ENCODE measurements around the gene CMSS1.
"Not testable (repeated sequence)": the region's sequence is repeated elsewhere in the genome, so short reads cannot be mapped to it uniquely, and the experiment has no call there.

CMSS1 gene

DNA sequence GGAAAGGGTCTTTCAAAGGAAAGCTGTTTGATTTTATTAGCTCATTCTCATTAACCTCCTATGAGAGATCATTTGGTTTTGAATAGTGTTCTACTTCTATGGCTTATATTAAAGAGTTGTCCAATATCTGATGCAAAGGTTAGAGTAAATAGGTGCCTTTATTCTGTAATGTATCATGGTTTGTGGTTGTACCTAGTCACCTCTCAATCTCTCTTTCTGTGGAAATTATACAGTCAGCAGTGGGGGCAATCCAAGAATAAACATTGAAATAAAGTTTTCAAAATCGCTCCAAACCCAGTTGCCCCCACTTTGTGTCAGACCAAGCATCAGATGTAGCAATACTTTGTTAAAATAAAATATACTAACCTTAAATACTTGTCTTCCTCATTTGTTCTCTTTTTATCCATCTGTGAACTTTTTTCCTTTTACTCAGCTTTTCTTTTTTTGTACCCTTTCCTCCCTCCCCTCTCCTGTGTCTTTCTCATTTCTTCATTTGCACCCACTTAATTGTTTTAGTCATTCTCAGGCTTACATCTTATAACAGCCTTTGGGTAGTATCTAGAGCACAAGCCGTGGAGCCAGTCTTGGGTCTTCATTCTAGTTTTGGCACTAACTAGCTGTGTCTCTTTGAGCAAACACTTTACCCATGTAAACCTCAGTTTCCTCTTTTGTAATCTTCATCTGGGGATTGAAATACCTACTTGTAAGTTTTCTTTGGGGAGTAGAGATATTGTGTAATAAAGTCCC lies 16.7 kb downstream of the CMSS1 start:
- H3K27ac Mint-ChIP-seq: no peak overlapping the region
- DNase-seq (no peak), ATAC-seq (replicated peaks) (no peak)
- H3K4me3 Mint-ChIP-seq: no peak overlapping the region
- peaks cover 1 to 12% of the 10 kb centered on the region in 2 donors for H3K4me1 Mint-ChIP-seq
- no peaks in the 10 kb centered on the region for H3K9me3 Mint-ChIP-seq
- H3K36me3 Mint-ChIP-seq: no peaks in the 10 kb centered on the region
- H3K27me3 Mint-ChIP-seq: no peaks in the 10 kb centered on the region

DNA sequence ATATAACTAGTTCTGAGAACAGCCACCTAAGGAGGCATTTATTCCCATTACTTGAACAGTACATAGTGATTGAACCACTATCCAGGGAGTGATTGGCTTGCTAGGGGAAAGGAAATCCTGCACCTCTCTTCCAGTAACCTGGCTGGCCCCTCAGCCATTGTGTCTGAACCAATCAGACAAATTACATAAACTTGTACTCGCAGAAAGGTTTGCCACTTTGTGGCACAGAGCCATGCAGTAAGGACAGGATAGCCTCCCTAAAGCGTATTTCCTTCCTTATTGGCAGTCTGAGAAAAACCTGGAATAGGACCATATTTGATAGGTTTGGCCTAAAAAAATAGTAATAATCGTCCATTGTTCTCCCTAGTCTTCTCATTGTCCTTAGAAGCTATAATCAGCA lies 19.0 kb downstream of the CMSS1 start:
- Mint-ChIP-seq H3K9me3 (no peaks in the 10 kb centered on the region), H3K4me3 (no peak overlapping the region), H3K4me1 (peaks cover 4 to 12% of the 10 kb centered on the region in 2 donors), H3K27me3 (no peaks in the 10 kb centered on the region), H3K36me3 (peaks cover 0 to 3% of the 10 kb centered on the region in 2 donors), H3K27ac (no peak overlapping the region)
- ATAC-seq (replicated peaks) (no peak), DNase-seq (no peak)

DNA sequence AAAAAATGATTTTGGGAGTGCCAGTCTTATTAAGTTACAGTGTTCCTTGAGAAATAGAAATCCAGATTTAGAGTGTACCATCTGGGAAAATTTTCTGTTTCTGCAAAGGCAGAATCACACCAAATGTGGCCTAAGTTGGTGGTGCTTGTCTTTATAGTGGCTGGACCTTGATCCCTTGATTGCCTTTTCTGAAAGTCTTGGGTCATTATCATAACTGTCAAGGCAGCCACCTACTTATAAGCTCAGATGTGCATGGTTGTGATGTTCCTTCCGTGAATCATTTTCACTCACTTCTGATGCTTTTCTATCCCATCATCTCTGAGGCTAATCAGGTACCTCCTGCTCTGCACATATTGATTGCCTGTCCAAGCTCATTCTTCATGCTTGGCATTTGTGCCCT lies 20.1 kb downstream of the CMSS1 start:
- peaks cover 0 to 3% of the 10 kb centered on the region in 2 donors for H3K36me3 Mint-ChIP-seq
- H3K27ac Mint-ChIP-seq: no peak overlapping the region
- ATAC-seq (replicated peaks) (no peak), DNase-seq (no peak)
- no peaks in the 10 kb centered on the region for H3K27me3 Mint-ChIP-seq
- H3K4me3 Mint-ChIP-seq: no peak overlapping the region
- peaks cover 4 to 12% of the 10 kb centered on the region in 2 donors for H3K4me1 Mint-ChIP-seq
- no peaks in the 10 kb centered on the region for H3K9me3 Mint-ChIP-seq

- ATAC-seq (replicated peaks): no peak
- no peak overlapping the region for H3K27ac Mint-ChIP-seq
- peaks cover 2 to 12% of the 10 kb centered on the region in 2 donors for H3K4me1 Mint-ChIP-seq
- DNase-seq: no peak
- no peak overlapping the region for H3K4me3 Mint-ChIP-seq
- no peaks in the 10 kb centered on the region for H3K9me3 Mint-ChIP-seq
- no peaks in the 10 kb centered on the region for H3K27me3 Mint-ChIP-seq
- H3K36me3 Mint-ChIP-seq: peaks cover 0 to 3% of the 10 kb centered on the region in 2 donors
Observed at GRCh38 chr3:99838755-99839154, 21.1 kb downstream of the CMSS1 start.

- H3K27me3 Mint-ChIP-seq: no peaks in the 10 kb centered on the region
- no peak overlapping the region for H3K4me3 Mint-ChIP-seq
- H3K36me3 Mint-ChIP-seq: peaks cover 1 to 3% of the 10 kb centered on the region in 2 donors
- DNase-seq (no peak), ATAC-seq (replicated peaks) (no peak)
- no peak overlapping the region for H3K27ac Mint-ChIP-seq
- H3K9me3 Mint-ChIP-seq: no peaks in the 10 kb centered on the region
- H3K4me1 Mint-ChIP-seq: peaks cover 4 to 19% of the 10 kb centered on the region in 2 donors
Observed at GRCh38 chr3:99839613-99840012, 22.0 kb downstream of the CMSS1 start.

GRCh38 chr3:99841949-99842348 lies 24.3 kb downstream of the CMSS1 start:
- not testable (repeated sequence) for H3K4me3 Mint-ChIP-seq; ATAC-seq (replicated peaks); DNase-seq; H3K27ac Mint-ChIP-seq; H3K9me3 Mint-ChIP-seq; H3K27me3 Mint-ChIP-seq; H3K36me3 Mint-ChIP-seq
- peaks cover 13 to 42% of the 10 kb centered on the region in 2 donors for H3K4me1 Mint-ChIP-seq

DNA sequence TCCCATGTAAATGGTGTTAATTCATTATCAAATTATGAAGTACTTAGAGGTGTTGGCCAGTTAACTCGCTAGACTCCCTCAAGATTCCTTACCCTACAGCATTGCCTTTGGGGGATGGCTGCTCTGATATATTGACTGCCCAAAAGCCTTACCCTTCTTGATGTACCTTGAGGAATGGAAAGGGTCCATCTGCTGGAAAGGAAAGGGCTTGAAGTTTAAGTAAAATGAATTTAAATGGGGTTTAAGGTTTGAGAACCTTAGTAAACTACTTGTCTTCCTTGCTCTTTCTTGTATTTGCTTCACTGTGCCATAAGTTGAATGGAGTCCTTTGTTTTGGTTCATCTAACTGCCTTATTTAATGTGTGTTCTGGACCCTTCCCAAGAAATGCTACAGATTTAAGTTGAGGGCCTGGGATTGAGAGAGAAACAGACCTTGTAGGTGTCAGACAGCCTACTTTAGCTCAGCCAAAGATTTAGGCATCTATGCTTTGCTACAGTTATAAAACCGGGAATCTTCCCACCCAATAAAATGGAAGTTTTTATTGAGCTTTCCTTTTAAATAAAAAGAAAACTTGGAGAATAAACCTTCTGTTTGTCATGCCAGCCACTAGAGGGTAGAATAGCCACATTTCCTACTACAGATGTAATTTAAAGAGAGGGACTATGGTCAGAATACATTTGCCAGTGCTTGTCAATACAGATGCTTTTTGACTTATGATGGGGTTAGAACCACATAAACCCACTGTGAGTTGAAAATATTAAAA lies 25.3 kb downstream of the CMSS1 start:
- H3K27me3 Mint-ChIP-seq: no peaks in the 10 kb centered on the region
- peaks cover 3 to 4% of the 10 kb centered on the region in 2 donors for H3K36me3 Mint-ChIP-seq
- H3K4me1 Mint-ChIP-seq: peaks cover 15 to 46% of the 10 kb centered on the region in 2 donors
- no peak for DNase-seq
- no peak overlapping the region for H3K27ac Mint-ChIP-seq
- peaks cover 0 to 1% of the 10 kb centered on the region in 2 donors for H3K9me3 Mint-ChIP-seq
- ATAC-seq (replicated peaks): peak; percentile 65 to 68
- no peak overlapping the region for H3K4me3 Mint-ChIP-seq

GRCh38 chr3:99843590-99844258 lies 26.1 kb downstream of the CMSS1 start:
- DNase-seq: no peak
- Mint-ChIP-seq H3K4me3 (no peak overlapping the region), H3K36me3 (peaks cover 3 to 4% of the 10 kb centered on the region in 2 donors), H3K27me3 (no peaks in the 10 kb centered on the region), H3K9me3 (peaks cover 0 to 1% of the 10 kb centered on the region in 2 donors), H3K27ac (no peak overlapping the region), H3K4me1 (peaks cover 18 to 46% of the 10 kb centered on the region in 2 donors)
- peak in 1 of 2 donors; percentile 22 for ATAC-seq (replicated peaks)

- peaks cover 0 to 1% of the 10 kb centered on the region in 2 donors for H3K9me3 Mint-ChIP-seq
- no peaks in the 10 kb centered on the region for H3K27me3 Mint-ChIP-seq
- peaks cover 16 to 46% of the 10 kb centered on the region in 2 donors for H3K4me1 Mint-ChIP-seq
- H3K36me3 Mint-ChIP-seq: peaks cover 0 to 4% of the 10 kb centered on the region in 2 donors
- H3K27ac Mint-ChIP-seq: peak overlapping the region; percentile 9
- H3K4me3 Mint-ChIP-seq: peak overlapping the region in 1 of 2 donors; percentile 52
- ATAC-seq (replicated peaks) (peak in 1 of 2 donors; percentile 19), DNase-seq (no peak)
Observed at GRCh38 chr3:99845331-99845730, 27.7 kb downstream of the CMSS1 start.

- ATAC-seq (replicated peaks): no peak
- no peak overlapping the region for H3K27ac Mint-ChIP-seq
- no peak overlapping the region for H3K4me3 Mint-ChIP-seq
- peaks cover 16 to 46% of the 10 kb centered on the region in 2 donors for H3K4me1 Mint-ChIP-seq
- H3K36me3 Mint-ChIP-seq: peaks cover 0 to 4% of the 10 kb centered on the region in 2 donors
- no peaks in the 10 kb centered on the region for H3K27me3 Mint-ChIP-seq
- DNase-seq: no peak
- peaks cover 0 to 1% of the 10 kb centered on the region in 2 donors for H3K9me3 Mint-ChIP-seq
Observed at GRCh38 chr3:99845999-99846398, 28.3 kb downstream of the CMSS1 start.

GRCh38 chr3:99846477-99847160 lies 29.0 kb downstream of the CMSS1 start:
- H3K27me3 Mint-ChIP-seq: no peaks in the 10 kb centered on the region
- peaks cover 16 to 46% of the 10 kb centered on the region in 2 donors for H3K4me1 Mint-ChIP-seq
- no peak overlapping the region for H3K27ac Mint-ChIP-seq
- peaks cover 0 to 1% of the 10 kb centered on the region in 2 donors for H3K9me3 Mint-ChIP-seq
- DNase-seq (no peak), ATAC-seq (replicated peaks) (no peak)
- peaks cover 0 to 4% of the 10 kb centered on the region in 2 donors for H3K36me3 Mint-ChIP-seq
- H3K4me3 Mint-ChIP-seq: no peak overlapping the region

- H3K27me3 Mint-ChIP-seq: no peaks in the 10 kb centered on the region
- no peak for ATAC-seq (replicated peaks)
- peaks cover 0 to 4% of the 10 kb centered on the region in 2 donors for H3K36me3 Mint-ChIP-seq
- peaks cover 16 to 40% of the 10 kb centered on the region in 2 donors for H3K4me1 Mint-ChIP-seq
- no peak for DNase-seq
- H3K27ac Mint-ChIP-seq: no peak overlapping the region
- peaks cover 0 to 1% of the 10 kb centered on the region in 2 donors for H3K9me3 Mint-ChIP-seq
- no peak overlapping the region for H3K4me3 Mint-ChIP-seq
Observed at GRCh38 chr3:99848433-99848832, 30.8 kb downstream of the CMSS1 start.

GRCh38 chr3:99850608-99851007 lies 32.9 kb downstream of the CMSS1 start:
- no peaks in the 10 kb centered on the region for H3K27me3 Mint-ChIP-seq
- H3K4me1 Mint-ChIP-seq: peaks cover 11 to 32% of the 10 kb centered on the region in 2 donors
- no peak overlapping the region for H3K27ac Mint-ChIP-seq
- no peaks in the 10 kb centered on the region for H3K9me3 Mint-ChIP-seq
- H3K36me3 Mint-ChIP-seq: no peaks in the 10 kb centered on the region
- no peak for ATAC-seq (replicated peaks)
- DNase-seq: no peak
- no peak overlapping the region for H3K4me3 Mint-ChIP-seq

DNA sequence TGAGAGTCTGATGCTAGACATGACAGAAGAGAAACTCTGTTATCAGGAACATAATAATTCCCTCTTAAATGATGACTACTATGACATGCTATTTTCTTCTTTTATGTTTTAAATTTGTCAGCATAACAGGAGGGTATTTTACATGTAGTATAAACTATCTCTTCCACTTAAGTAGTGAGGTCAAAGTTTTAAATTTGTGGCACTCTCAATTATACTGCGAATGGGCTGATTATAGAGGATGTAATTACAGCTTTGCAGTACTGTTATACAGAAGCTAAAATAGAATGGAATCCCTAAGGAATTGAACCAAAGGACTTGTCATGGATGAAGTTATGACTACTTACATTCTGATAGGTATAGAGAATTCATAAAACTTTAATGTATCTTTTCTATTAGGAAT lies 34.3 kb downstream of the CMSS1 start:
- no peaks in the 10 kb centered on the region for H3K27me3 Mint-ChIP-seq
- no peak overlapping the region for H3K4me3 Mint-ChIP-seq
- peaks cover 12 to 29% of the 10 kb centered on the region in 2 donors for H3K4me1 Mint-ChIP-seq
- no peak for DNase-seq
- no peak for ATAC-seq (replicated peaks)
- H3K27ac Mint-ChIP-seq: no peak overlapping the region
- no peaks in the 10 kb centered on the region for H3K9me3 Mint-ChIP-seq
- peaks cover 0 to 7% of the 10 kb centered on the region in 2 donors for H3K36me3 Mint-ChIP-seq

Measured in stimulated activated naive B cell treated with anti-CD40 and anti-IgM and Interleukin-4, amounts not matched to agents 10 μg/mL and 1 μg/mL and 100 μg/mL, for 72 hours (primary cell).